Inferior parietal cortex (tissue), 1 donor: Measurements from ENCODE around the gene MRPS35.
A peak's percentile ranks its signal among the peaks of the same experiment; 100 is the strongest.

Experiments
- DNase-seq: peaks from one replicate; pipeline ENCODE4 v3.0.0-alpha.2; 2016; ENCODE audit errors: extremely low spot score

The MRPS35 gene

GRCh38 chr12:27772328-27773049 lies 61.9 kb downstream of the MRPS35 start:
- DNase-seq: no peak

GRCh38 chr12:27777141-27777540 lies 66.5 kb downstream of the MRPS35 start:
- peak; percentile 58 for DNase-seq

DNA sequence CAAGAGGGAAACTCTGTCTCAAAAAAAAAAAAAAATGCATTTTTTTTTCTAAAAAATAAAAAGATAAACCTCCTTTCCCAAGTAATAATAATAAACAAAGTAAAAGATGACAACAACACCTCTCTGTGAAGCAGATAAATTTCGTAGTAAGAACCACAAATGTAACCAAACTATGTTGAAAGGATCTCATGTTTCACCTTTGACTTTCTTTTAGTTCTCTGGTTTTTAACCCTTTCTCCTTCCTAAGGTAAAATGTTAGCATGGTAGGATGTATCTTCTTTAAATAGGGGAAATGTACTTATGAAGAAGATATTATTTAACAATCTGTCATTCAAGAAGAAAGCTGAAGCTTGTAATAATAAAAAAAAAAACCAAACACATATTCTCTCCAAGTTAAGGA lies 67.6 kb downstream of the MRPS35 start:
- no peak for DNase-seq

- no peak for DNase-seq
Observed at GRCh38 chr12:27779416-27779919, 68.8 kb downstream of the MRPS35 start.

DNA sequence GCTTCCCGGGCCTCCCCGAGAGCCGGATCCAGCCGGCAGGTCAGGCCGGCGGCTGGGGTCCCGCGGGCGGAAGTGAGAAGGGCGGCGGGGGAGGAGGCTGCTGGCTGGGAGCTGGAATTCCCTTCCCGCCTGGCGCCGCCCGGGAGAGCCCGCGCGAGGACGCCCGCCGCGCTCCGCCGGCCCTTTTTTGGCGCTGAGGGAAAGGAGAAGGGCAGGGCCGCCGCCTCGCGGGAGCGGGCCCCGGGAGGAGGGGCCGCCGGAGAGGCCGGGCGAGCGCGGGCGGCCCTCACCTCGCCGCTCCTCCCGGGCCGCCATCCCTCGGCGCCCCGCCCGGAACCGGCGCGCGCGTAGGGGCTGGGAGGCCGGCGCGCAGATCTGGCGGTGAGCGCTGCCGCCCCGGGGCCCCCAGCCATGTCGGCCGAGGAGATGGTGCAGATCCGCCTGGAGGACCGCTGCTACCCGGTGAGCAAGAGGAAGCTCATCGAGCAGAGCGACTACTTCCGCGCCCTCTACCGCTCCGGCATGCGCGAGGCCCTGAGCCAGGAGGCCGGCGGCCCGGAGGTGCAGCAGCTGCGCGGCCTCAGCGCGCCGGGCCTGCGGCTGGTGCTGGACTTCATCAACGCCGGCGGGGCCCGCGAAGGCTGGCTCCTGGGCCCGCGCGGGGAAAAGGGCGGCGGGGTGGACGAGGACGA lies 69.4 kb downstream of the MRPS35 start, which contains the start of the genes KLHL42 and MANSC4:
TSS of gene KLHL42 (plus strand) at position 314 of the 692 bp plus-strand sequence. CDS start at position 412, 98 bp downstream.
TSS of gene MANSC4 (minus strand) at position 317 of the 692 bp plus-strand sequence. CDS start 8,960 bp downstream, outside the sequence.
- DNase-seq: peak; percentile 54

DNA sequence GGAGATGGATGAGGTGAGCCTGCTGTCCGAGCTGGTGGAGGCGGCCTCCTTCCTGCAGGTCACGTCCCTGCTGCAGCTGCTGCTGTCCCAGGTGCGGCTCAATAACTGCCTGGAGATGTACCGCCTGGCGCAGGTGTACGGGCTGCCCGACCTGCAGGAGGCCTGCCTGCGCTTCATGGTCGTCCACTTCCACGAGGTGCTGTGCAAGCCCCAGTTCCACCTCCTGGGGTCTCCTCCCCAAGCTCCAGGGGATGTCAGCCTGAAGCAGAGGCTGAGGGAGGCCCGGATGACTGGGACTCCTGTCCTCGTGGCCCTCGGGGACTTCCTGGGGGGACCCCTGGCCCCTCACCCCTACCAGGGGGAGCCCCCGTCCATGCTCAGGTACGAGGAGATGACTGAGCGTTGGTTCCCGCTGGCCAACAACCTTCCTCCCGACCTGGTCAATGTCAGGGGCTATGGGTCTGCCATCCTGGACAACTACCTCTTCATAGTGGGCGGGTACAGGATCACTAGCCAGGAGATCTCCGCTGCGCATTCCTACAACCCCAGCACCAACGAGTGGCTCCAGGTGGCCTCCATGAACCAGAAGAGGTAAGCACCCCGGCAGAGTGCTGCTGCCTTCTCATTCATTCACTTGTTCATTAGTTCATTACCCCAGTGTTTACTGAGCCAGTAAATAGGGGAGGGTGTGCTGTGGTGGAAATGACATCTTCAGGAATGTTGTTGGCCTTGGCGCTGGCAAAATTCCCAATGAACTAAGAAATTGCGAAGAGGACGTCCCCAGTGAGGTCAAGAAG lies 70.2 kb downstream of the MRPS35 start:
- DNase-seq: no peak

- DNase-seq: no peak
Observed at GRCh38 chr12:27781680-27782079, 71.0 kb downstream of the MRPS35 start.

GRCh38 chr12:27782481-27782880 lies 71.8 kb downstream of the MRPS35 start:
- no peak for DNase-seq

GRCh38 chr12:27785882-27786570 lies 75.4 kb downstream of the MRPS35 start:
- DNase-seq: no peak

- no peak for DNase-seq
Observed at GRCh38 chr12:27787559-27787958, 76.9 kb downstream of the MRPS35 start.

GRCh38 chr12:27790179-27790578 lies 79.5 kb downstream of the MRPS35 start:
- no peak for DNase-seq

GRCh38 chr12:27794818-27795584 lies 84.4 kb downstream of the MRPS35 start:
- DNase-seq: no peak

GRCh38 chr12:27796128-27796527 lies 85.5 kb downstream of the MRPS35 start:
- no peak for DNase-seq

GRCh38 chr12:27797301-27798025 lies 86.8 kb downstream of the MRPS35 start:
- DNase-seq: no peak

DNA sequence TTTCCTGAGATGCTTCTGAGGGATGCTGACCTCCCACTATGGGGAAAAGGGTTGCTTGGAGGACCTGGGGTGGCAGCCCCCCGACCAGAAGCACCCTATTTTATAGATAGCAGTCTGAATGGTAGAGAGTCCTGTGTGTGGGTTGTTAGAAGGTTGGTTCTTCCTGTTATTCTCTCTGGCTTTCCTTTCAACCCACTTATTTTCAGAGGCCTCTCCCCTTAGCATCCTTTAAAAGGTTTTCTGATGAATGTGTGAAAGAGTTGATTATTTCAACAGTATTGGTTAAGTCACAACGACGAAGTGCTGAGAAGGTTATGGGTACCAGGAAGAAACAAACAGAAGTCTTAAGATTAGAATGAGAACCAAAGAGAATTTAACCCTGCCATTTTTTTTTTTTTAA lies 90.2 kb downstream of the MRPS35 start:
- DNase-seq: no peak

DNA sequence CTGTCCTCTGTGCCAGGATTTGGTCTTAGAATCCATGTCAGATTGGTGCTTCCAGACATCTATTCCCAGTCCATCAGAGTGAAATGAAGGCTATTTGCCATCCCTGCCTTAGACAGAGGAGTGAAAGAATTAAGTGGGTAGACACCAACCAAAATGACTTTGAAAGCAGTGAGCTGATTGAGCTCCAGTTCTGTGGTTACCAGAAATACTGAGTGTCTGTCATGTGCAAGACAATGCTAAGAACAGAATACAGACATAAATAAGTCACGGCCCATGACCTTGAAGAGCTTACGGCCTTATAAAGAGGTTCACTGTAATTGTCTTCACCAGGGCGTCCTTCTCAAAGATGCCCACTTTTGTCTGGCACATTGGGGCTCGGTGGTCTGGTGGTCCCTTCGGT lies 91.0 kb downstream of the MRPS35 start:
- DNase-seq: no peak

DNA sequence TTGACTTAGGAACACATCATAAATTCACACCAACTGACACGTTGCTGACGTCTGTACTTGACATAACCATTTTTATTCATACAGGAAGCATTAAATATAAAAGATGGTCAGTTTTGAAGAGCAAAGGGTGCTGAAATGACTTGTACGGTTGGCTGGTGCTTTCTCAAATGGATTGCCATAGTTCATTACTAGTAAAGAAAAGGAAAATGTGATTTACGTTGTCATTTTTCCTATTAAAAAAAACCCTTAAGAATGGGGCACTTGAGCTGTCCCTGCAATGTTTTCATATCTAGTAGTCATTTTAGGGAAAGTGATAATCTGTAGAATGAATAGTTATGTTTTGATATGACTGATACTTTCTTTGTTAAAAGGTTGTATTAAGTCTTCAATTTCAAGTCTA lies 91.9 kb downstream of the MRPS35 start:
- DNase-seq: no peak

DNA sequence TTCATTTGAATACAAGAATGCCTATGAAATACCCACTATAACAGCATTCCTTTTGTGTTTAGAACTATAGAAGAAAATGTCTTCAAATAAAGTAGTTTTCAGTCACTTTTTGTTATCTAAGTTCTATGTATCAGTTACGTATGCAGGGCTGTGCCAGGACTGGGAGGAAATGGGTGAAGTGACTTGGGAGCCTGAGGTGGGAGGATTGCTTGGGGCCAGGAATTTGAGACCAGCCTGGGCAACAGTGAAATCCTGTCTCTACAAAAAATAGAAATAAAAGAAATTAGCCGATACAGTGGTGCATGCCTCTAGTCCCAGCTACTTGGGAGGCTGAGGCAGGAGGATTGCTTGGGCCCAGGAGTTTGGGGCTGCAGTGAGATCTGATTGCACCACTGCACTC lies 92.3 kb downstream of the MRPS35 start:
- no peak for DNase-seq

GRCh38 chr12:27805238-27805637 lies 94.6 kb downstream of the MRPS35 start:
- no peak for DNase-seq
